HG02852 (cell line): ENCODE measurements around the gene RPL10A.
"Not testable (repeated sequence)": the region's sequence is repeated elsewhere in the genome, so short reads cannot be mapped to it uniquely, and the experiment has no call there.

Experiments used
- ATAC-seq: cut with Tn5 transposase; IDR thresholded peaks from one replicate; pipeline ENCODE4 v1.9.1; 2021; ENCODE audit warnings: mild to moderate bottlenecking, moderate library complexity; ENCODE audit not compliant: unreplicated experiment

The RPL10A gene

DNA sequence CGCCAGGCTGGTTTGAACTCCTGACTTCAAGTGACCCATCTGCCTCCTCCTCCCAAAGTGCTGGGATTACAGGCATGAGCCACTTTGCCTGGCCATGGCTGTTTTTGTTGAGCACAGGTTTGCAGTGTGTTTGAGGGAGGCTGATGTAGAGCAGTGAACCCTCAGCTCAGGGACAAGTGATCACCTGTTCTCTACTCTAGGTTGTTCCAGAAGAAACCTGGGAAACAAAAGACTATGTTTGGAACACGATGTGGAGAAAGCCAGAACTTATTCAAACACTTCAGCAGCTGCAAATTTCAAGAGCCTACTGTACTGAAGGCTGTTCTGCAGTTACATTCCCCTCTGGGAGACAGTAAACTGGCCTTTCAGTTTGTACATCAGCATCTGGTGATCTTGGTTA lies 39.8 kb downstream of the RPL10A start:
- ATAC-seq = no peak

DNA sequence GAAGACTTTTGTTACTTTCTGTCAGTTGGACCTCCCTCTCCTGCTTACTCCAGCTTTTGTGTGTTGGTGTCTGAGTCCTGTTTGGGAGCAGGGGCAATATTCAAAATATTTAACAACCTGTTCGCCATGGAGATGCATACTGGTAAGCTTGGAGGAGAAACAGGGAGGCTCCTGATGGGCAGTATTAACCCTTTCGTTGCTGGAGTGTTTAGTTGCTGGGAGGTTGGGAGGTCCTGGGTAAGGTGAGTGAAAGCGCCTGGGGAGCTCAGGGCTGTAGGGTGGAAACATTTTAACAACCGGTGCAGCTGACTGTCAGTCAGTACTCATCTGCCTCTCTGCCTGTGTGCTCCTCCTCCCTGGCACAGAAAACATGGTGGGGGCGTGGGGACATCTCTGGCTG lies 40.3 kb downstream of the RPL10A start:
- no peak for ATAC-seq

DNA sequence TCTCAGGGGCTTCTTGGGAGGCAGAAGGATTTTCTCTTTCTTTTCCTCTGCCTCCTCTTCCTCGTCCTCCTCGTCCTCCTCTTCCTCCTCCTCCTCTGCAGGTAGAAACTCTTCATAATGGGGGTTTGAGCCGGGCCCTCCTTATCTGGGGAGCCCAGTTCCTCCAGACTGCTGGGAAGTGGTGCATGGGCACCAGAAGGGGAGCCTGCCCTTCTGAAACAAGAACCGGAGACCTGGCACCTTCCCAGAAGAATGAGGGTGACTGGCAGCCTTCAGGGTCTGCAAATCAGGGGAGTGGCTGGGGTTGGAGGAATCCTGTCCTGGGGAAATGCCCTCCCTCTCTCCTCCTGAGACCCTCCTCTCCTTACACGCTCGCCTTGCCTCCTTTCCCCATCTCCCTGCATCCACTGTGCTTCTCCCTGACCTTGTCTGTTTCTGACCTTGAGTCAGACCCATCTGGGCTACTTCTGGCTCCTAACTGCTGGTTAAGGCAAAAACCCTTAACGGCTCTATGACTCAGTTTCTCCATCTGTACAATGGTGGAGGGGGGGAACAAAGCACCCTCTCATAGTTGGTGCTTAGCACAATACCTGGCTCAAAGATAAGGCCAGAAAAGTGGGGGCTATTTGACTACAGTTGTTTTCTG lies 42.8 kb downstream of the RPL10A start:
- ATAC-seq = no peak

DNA sequence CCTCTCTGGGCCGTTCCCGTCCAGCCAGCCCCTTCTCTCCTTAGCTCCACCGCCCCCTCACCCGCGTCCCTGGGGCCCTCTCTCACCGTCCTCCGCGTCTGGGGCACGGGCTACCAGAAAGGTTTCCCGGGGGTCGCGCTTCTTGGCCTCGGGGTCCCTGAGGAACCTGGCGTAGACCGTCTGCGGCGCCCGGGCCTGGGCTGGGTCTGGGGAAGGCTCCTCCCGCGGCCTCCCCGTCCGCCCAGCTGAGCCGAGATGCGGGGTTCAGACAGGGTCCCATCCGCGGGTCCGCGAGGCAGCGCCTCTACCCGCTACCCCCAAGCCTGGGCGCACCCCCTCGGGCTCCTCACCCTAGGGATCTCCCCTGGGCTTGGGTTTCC lies 43.4 kb downstream of the RPL10A start:
- ATAC-seq = no peak

DNA sequence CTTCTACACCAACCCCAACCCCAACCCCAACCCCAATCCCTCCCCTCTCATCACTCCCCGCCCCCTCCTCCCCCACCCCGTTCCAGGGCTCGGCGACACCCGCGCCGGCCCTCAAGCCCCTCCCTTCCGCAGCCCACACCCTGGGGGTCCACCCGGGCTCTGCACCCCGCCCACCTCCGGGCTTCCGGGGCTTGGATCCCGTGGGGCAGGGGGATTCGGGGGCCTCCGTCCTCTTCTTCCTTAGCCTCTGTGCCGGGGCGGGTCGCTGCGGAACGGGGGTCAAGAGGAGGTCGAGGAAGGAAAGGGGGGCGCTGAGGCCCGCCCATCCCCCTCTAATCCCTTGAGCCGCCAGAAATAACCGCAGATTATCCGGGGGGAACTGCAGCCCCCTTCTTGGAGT lies 43.8 kb downstream of the RPL10A start:
- ATAC-seq = no peak

DNA sequence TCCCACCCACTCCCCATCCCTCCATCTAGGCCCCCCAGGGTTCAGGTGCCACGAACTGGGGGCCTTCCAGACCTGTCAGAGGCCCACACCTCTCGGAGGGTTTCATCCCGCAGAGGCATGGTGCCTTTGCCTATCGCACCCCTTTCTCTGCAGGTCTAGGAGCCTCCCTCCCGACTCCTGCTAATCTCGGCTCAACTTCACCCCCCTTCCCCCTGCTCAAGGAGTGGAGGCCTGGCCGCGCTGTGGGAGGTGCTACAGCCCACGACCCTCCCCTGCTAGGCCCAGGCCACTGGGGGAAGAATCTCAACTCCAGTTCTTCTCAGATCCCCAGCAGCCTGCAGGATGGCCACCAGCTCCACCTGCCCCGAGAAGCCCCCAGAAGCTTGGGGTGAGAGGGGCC lies 44.5 kb downstream of the RPL10A start, which contains the start of gene TULP1:
Gene TULP1 (minus strand): TSS at position 157 of the 400 bp plus-strand sequence. CDS start 38 bp downstream, at position 119.
- no peak for ATAC-seq

DNA sequence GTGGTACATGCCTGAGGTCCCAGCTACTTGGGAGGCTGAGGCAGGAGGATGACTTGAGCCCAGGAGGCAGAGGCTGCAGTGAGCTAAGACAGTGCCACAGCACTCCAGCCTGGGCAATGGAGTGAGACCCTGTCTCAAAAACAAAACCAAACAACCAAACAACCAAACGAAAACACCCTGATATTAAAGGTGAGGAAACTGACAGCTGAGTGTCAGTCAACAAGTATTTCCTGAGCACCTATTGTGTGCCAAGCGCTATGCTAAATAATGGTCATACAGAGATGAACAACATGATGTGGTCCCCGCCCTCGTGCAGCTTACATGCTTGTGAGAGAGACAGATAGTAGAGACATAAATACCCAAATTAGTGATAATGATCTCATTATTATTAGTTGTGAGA lies 46.4 kb downstream of the RPL10A start:
- ATAC-seq = no peak

DNA sequence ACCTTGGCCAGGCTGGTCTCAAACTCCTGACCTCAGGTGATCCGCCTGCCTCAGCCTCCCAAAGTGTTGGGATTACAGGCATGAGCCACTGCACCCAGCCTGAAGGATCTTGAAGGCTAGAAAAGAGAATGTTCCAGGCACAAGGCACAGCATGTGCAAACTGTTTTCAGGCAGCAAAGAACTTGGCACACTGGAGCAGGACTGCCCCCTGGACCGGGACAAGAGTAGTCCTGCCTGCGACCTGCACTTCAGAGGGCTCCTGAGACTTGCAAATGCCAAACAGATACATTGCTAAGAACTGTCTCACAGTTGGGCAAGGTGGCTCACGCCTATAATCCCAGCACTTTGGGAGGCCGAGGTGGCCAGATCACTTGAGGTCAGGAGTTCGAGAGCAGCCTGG lies 47.7 kb downstream of the RPL10A start:
- not testable (repeated sequence) for ATAC-seq

DNA sequence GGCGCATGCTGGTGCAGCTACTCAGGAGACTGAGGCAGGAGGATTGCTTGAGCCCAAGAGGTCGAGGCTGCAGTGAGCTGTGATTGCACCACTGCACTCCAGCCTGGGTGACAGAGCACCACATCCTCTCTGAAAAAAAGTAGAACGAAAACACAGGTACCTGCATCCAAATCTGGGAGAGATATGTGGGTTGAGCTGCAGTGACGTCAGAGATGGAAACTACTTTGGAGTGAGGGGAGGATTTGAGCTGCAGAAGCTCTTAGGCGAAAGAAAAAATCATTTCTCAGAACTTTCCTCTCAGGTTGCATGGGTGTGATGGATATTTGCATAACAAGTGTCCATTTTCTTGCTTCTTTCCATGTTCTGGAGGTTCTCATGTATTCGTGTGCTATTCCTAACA lies 48.5 kb downstream of the RPL10A start:
- ATAC-seq = no peak

DNA sequence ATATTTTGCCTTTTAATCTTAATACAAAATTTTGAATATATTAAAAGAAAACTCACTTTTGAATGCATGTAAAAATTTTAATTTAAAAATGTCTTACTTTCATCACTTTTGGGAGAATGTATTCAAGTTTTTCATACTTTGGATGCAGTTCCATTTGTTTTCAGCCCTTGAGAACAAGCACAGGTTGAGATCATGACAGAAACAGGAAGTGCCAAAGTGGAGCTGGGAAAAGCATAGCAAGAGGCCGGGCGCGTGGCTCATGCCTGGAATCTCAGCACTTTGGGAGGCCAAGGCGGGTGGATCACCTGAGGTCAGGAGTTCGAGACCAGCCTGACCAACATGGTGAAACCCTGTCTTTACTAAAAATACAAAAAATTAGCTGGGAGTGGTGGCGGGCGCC lies 49.8 kb downstream of the RPL10A start:
- ATAC-seq = not testable (repeated sequence)

DNA sequence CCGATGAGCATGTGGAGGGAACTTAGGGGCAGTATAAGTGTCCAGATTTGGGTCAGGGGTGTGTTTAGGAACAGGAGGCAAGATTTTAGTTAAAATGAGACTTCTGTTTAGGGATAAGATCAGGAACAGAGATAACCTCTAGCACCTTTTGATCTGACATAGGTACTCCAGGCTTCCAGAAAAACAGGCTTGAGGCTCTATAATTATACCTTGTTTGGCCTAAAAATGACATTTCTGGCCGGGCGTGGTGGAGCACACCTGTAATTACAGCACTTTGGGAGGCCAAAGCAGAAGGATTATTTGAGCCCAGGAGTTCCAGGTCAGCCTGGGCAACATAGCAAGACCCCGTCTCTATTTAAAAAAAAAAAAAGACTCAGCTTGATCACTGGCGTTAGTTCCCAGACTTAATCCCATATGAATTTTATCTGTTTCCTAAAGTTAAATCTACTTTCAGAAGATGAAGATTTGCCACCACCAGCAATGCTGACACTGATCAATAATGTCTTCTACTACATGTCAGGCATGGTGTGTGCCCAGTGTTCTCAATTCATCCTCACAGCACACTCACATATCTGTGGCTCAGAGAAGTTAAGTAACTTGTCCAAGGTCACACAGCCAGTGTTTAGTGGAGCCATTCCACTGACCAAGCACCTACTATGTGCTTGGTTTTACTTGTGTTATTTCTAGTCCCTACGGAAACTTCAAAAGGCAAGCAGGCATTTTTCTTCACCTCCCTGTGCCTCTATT lies 50.5 kb downstream of the RPL10A start:
- no peak for ATAC-seq

DNA sequence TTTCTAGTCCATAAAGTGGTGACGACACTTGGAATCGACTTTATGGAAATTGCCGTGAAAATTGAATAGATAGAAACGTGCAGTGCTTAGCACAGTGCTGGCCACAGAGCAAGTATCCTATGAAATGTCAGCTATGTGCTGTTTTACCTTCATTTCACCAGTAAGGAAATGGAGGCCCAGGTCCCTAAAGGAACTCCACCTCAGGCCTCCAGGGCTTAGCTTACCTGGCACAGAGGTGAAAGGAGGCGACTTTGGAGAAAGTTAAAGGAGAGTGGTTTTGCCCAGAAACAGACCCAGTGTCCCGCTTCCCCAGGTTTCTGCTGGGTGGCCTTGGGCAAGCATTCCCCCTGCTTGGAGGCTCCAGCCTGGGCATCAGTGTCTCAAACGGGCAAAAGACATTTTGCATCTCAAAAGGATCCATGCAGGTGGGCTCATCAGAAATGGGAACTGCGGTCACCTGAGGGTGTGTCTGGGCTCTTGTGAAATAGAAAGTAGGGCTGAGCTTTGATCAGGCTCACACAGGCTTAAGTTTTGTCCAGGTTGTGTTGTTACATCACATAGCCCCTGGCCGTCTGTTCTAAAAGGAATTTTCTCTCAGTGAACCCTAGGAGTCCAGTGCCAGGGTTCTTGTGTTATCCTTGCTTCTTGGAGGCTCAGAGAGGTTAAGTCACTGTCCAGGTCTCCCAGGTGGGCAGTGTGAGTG lies 51.3 kb downstream of the RPL10A start:
- no peak for ATAC-seq
